AG04449 (cell line): ENCODE results near the gene AHCY.
"Not testable (repeated sequence)": the region's sequence is repeated elsewhere in the genome, so short reads cannot be mapped to it uniquely, and the experiment has no call there.

Experiments used
- CTCF ChIA-PET: fragments of 350-600 bp; formaldehyde crosslinking; extraction: SDS; loops from one replicate; lab custom pipeline; 2021; ENCODE audit warnings: antibody characterized with exemption; lab: Yijun Ruan, JAX
- POLR2A ChIA-PET: fragments of 400-600, 350-600 bp; formaldehyde crosslinking; extraction: SDS; loops from one replicate; lab custom pipeline; 2020; ENCODE audit warnings: antibody characterized with exemption, inconsistent platforms; lab: Yijun Ruan, JAX
- DNase-seq: peaks from one replicate; pipeline ENCODE4 v3.0.0-alpha.2; 2010; ENCODE audit warnings: low read depth, low spot score
- H3K4me3 ChIP-seq: 2 replicates; pipeline ENCODE4 v1.5.1; 2011; ENCODE audit warnings: low read depth, mild to moderate bottlenecking, control low read depth, low read length
- CTCF ChIP-seq: IDR thresholded peaks from one replicate; pipeline ENCODE4 v1.5.1; 2011; ENCODE audit warnings: mild to moderate bottlenecking, moderate library complexity, low read length, control low read depth, inconsistent platforms; ENCODE audit not compliant: insufficient read depth; ENCODE audit errors: missing control alignments

The AHCY gene

GRCh38 chr20:34333786-34334185, 30.6 kb upstream of the AHCY start:
- ChIA-PET CTCF (interaction anchor here (1.6 to 2.0 kb wide), 2 partner anchors 21 to 30 kb away, joined by 4 to 13 read pairs; partner anchors contain the start of gene ITCH), POLR2A (no interaction called here)
- TF ChIP-seq CTCF = no peak
- no peak overlapping the region for H3K4me3 ChIP-seq
- no peak for DNase-seq

GRCh38 chr20:34332262-34332920, 29.2 kb upstream of the AHCY start:
- ChIA-PET CTCF (interaction anchor here (0.9 kb wide), 1 partner anchor 21 kb away, joined by 3 read pairs; no protein-coding TSS in a partner anchor), POLR2A (no interaction called here)
- no peak overlapping the region for H3K4me3 ChIP-seq
- no peak for TF ChIP-seq CTCF
- DNase-seq = no peak

GRCh38 chr20:34331838-34332237, 28.7 kb upstream of the AHCY start:
- H3K4me3 ChIP-seq = no peak overlapping the region
- CTCF ChIA-PET = no interaction called here
- no peak for TF ChIP-seq CTCF
- POLR2A ChIA-PET = no interaction called here
- DNase-seq = no peak

DNA sequence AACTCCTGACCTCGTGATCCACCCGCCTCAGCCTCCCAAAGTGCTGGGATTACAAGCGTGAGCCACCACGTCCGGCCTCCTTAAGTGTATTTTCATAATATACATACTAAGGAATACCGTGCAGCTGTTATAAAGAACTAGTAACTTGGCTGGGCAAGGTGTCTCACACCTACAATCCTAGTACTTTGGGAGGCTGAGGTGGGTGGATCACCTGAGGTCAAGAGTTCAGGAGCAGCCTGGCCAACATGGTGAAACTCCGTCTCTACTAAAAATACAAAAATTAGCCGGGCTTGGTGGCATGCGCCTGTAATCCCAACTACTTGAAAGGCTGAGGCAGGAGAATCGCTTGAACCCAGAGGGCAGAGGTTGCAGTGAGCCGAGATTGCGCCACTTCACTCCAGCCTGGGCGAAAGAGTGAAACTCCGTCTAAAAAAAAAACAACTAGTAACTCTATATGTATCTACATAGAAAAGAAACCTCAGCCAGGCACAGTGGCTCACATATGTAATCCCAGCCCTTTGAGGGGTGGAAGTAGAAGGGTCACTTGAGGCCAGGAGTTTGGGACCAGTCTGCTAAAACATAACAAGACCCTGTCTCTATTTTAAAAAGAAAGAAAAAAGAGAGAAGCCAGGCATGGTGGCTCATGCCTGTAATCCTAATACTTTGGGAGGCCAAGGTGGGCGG, 27.8 kb upstream of the AHCY start:
- POLR2A ChIA-PET, DNase-seq, H3K4me3 ChIP-seq, CTCF ChIA-PET: not testable (repeated sequence)

DNA sequence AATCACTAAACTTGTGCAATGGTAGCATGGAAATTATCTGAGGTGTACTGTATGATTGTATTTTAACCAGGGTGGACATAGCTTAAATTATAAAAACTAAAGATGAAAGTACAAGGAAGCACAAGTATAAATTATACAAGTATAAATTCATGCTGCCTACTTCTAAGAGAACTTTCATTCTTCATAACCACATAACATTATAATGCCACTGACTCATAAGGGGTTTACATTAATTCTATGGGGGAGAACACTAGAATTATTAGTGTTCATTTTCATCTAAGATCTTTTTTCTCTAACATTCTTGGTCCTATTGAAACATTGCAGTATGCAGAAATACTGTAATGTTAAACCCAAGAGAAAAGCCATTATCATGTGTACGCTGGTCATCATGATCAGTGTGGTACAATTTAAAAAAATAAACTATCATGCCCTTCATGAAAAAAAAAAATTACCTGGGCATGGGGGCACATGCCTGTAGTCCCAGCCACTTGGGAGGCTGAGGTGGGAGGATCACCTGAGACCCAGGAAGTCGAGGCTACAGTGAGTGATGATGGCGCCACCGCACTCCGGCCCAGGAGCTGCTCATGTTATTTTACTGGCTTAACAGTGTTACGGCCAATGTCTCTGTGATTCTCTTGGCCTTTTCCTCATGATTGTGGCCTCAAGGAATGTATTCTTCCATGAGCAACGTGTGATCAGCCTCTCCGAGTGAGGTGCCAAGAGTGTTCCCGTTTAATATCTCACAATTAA, 25.9 kb upstream of the AHCY start:
- ChIA-PET POLR2A (no interaction called here), CTCF (interaction anchor here (0.7 to 1.0 kb wide), 2 partner anchors 16 to 209 kb away, joined by 3 read pairs; no protein-coding TSS in a partner anchor)
- no peak for TF ChIP-seq CTCF
- H3K4me3 ChIP-seq = no peak overlapping the region
- DNase-seq = no peak

GRCh38 chr20:34328207-34328606, 25.1 kb upstream of the AHCY start:
- CTCF ChIA-PET = interaction anchor here (1.0 kb wide), 1 partner anchor 210 kb away, joined by 3 read pairs; no protein-coding TSS in a partner anchor
- H3K4me3 ChIP-seq, POLR2A ChIA-PET, DNase-seq: not testable (repeated sequence)

GRCh38 chr20:34324541-34324940, 21.4 kb upstream of the AHCY start:
- ChIA-PET CTCF (interaction anchor here (3.8 kb wide), 1 partner anchor 11 kb away, joined by 35 read pairs; no protein-coding TSS in a partner anchor), POLR2A (interaction anchor here (0.7 kb wide), 1 partner anchor 13 kb away, joined by 3 read pairs; no protein-coding TSS in a partner anchor)
- TF ChIP-seq CTCF = no peak
- DNase-seq = no peak
- no peak overlapping the region for H3K4me3 ChIP-seq
